Smooth muscle cell (in vitro differentiated cells): ENCODE results near the gene LSG1. TPM values are rescaled to one million over a fixed set of nuclear protein-coding genes. Genes with fewer than 3 reads are reported as not detected.
"Not testable (repeated sequence)": the region's sequence is repeated elsewhere in the genome, so short reads cannot be mapped to it uniquely, and the experiment has no call there.

Experiments
- DNase-seq: peaks from one replicate; lab custom pipeline; 2025; ENCODE audit not compliant: unreplicated experiment; lab: John Stamatoyannopoulos, UW
- H2AFZ ChIP-seq: fragments of 200-600 bp; sonication (generic); 2 replicates; pipeline ENCODE4 v1.6.0; 2016; ENCODE audit warnings: antibody characterized with exemption, low read depth, mild to moderate bottlenecking
- H3F3A ChIP-seq: fragments of 200-600 bp; sonication (generic); 2 replicates; pipeline ENCODE4 v1.6.0; 2017; ENCODE audit warnings: antibody characterized with exemption, low read depth
- H3K27ac ChIP-seq: fragments of 200-600 bp; sonication (generic); 2 replicates; pipeline ENCODE4 v1.5.1; 2016; ENCODE audit warnings: low read depth, mild to moderate bottlenecking
- H3K27me3 ChIP-seq: fragments of 200-600 bp; sonication (generic); 2 replicates; pipeline ENCODE4 v1.6.1; 2016; ENCODE audit warnings: low read depth, mild to moderate bottlenecking
- H3K36me3 ChIP-seq: fragments of 200-600 bp; sonication (generic); 2 replicates; pipeline ENCODE4 v1.5.1; 2016; ENCODE audit warnings: low read depth
- H3K4me1 ChIP-seq: fragments of 200-600 bp; sonication (generic); 2 replicates; pipeline ENCODE4 v1.5.1; 2016; ENCODE audit warnings: low read depth
- H3K4me2 ChIP-seq: fragments of 200-600 bp; sonication (generic); 2 replicates; pipeline ENCODE4 v1.6.0; 2016; ENCODE audit warnings: mild to moderate bottlenecking
- H3K4me3 ChIP-seq: fragments of 200-600 bp; sonication (generic); 2 replicates; pipeline ENCODE4 v1.5.1; 2016; ENCODE audit warnings: mild to moderate bottlenecking
- H3K79me2 ChIP-seq: fragments of 200-600 bp; sonication (generic); 2 replicates; pipeline ENCODE4 v1.6.0; 2016; ENCODE audit warnings: low read depth, mild to moderate bottlenecking
- H3K9ac ChIP-seq: fragments of 200-600 bp; sonication (generic); 2 replicates; pipeline ENCODE4 v1.6.0; 2016; ENCODE audit warnings: low read depth
- H3K9me3 ChIP-seq: fragments of 200-600 bp; sonication (generic); replicated peaks from 2 replicates; pipeline ENCODE4 v1.5.1; 2016; ENCODE audit warnings: low read depth
- H4K20me1 ChIP-seq: fragments of 200-600 bp; sonication (generic); 2 replicates; pipeline ENCODE4 v1.6.0; 2016; ENCODE audit warnings: low read depth
- CTCF ChIP-seq: fragments of 200-600 bp; sonication (generic); IDR thresholded peaks from 2 replicates; pipeline ENCODE4 v1.5.1; 2017; ENCODE audit warnings: borderline replicate concordance, mild to moderate bottlenecking, antibody characterized with exemption; ENCODE audit not compliant: insufficient read depth, poor library complexity, severe bottlenecking
- WGBS: methylation state at CpG from one replicate; pipeline ENCODE4 v1.1.7; 2016; ENCODE audit warnings: low lambda C conversion rate; 5-methylcytosine and 5-hydroxymethylcytosine counted together
- polyA plus RNA-seq: library from polyadenylated mRNA; unstranded; fragments of >200 nt; fragmentation: Nextera tagmentation; extraction: Ambion mirVana; gene quantifications from 2 replicates; pipeline ENCODE4 v1.2.1, GENCODE V29; 2016
- total RNA-seq: library from RNA; depleted of rRNA; stranded (reverse); fragments of >200 nt; gene quantifications from 2 replicates; pipeline ENCODE4 v1.2.3, GENCODE V29; 2014

Gene LSG1
- total and polyA plus RNA-seq, 2 experiments from 2014 or later, result 14.0 to 29.1 TPM

- H3K4me2 ChIP-seq, result peak overlapping the region; percentile 98
- H3K4me1 ChIP-seq, result no peaks in the 10 kb centered on the region
- 3% methylated on average over 35 of the region's 56 CpGs for WGBS
- peaks cover 5% of the 10 kb centered on the region for H3F3A ChIP-seq
- no peaks in the 10 kb centered on the region for H3K36me3 ChIP-seq
- H3K79me2 ChIP-seq, result no peaks in the 10 kb centered on the region
- H3K27ac ChIP-seq, result no peak overlapping the region
- no peaks in the 10 kb centered on the region for H3K27me3 ChIP-seq
- H3K4me3 ChIP-seq, result peak overlapping the region; percentile 88
- H2AFZ ChIP-seq, result peak overlapping the region; percentile 77
- no peak overlapping the region for H3K9ac ChIP-seq
- H4K20me1 ChIP-seq, result no peaks in the 10 kb centered on the region
- no peak for TF ChIP-seq CTCF
- no peak for DNase-seq
- no peaks in the 10 kb centered on the region for H3K9me3 ChIP-seq
Observed at GRCh38 chr3:194632809-194633348, 39.1 kb downstream of the LSG1 start.

- TF ChIP-seq CTCF, result no peak
- Histone ChIP-seq H3F3A (peaks cover 5% of the 10 kb centered on the region), H3K9me3 (no peaks in the 10 kb centered on the region), H3K27ac (no peak overlapping the region), H3K79me2 (no peaks in the 10 kb centered on the region), H3K9ac (no peak overlapping the region), H2AFZ (peak overlapping the region; percentile 77), H3K4me1 (no peaks in the 10 kb centered on the region), H4K20me1 (no peaks in the 10 kb centered on the region), H3K27me3 (no peaks in the 10 kb centered on the region), H3K4me2 (peak overlapping the region; percentile 98), H3K36me3 (no peaks in the 10 kb centered on the region), H3K4me3 (peak overlapping the region; percentile 88)
- WGBS, result 81% methylated on average over 11 of the region's 11 CpGs
- DNase-seq, result no peak
Observed at GRCh38 chr3:194632226-194632808, 39.7 kb downstream of the LSG1 start.

GRCh38 chr3:194631696-194632095 lies 40.3 kb downstream of the LSG1 start:
- no peak for DNase-seq
- Histone ChIP-seq H3K9me3 (no peaks in the 10 kb centered on the region), H3K27ac (no peak overlapping the region), H3K9ac (no peak overlapping the region), H3K36me3 (no peaks in the 10 kb centered on the region), H2AFZ (no peak overlapping the region), H4K20me1 (no peaks in the 10 kb centered on the region), H3K79me2 (no peaks in the 10 kb centered on the region), H3K4me1 (no peaks in the 10 kb centered on the region), H3K27me3 (no peaks in the 10 kb centered on the region), H3K4me2 (no peak overlapping the region), H3F3A (peaks cover 5% of the 10 kb centered on the region), H3K4me3 (no peak overlapping the region)
- 97% methylated on average over 4 of the region's 4 CpGs for WGBS
- no peak for TF ChIP-seq CTCF

GRCh38 chr3:194630681-194631080 lies 41.3 kb downstream of the LSG1 start:
- not testable (repeated sequence) for H3K4me1 ChIP-seq, H3K4me3 ChIP-seq, H3K36me3 ChIP-seq, H3F3A ChIP-seq, DNase-seq, H3K9me3 ChIP-seq, H3K4me2 ChIP-seq, H3K9ac ChIP-seq, H3K79me2 ChIP-seq, H4K20me1 ChIP-seq, H3K27me3 ChIP-seq, H3K27ac ChIP-seq, H2AFZ ChIP-seq
- 98% methylated on average over 29 of the region's 29 CpGs for WGBS
